Left renal pelvis (tissue), 4 donors: Measurements from ENCODE around the gene SLC4A7. TPM values are rescaled to one million over a fixed set of nuclear protein-coding genes. Genes with fewer than 3 reads are reported as not detected.

ENCODE experiments used
- DNase-seq, 4 donors: peaks; one replicate each; pipeline ENCODE4 v3.0.0-alpha.2; 2013; ENCODE audit warnings: low read depth in 4 of 4, low spot score in 3 of 4
- polyA plus RNA-seq, 4 donors: library from polyadenylated mRNA; unstranded; fragments of 120-200 nt; gene quantifications; one replicate each; pipeline ENCODE4 v1.2.1, GENCODE V29; 2013; ENCODE audit not compliant: insufficient read length in 4 of 4

The SLC4A7 gene
- polyA plus RNA-seq, 4 donors: 16.4 to 31.3 (median 22.9) TPM

DNA sequence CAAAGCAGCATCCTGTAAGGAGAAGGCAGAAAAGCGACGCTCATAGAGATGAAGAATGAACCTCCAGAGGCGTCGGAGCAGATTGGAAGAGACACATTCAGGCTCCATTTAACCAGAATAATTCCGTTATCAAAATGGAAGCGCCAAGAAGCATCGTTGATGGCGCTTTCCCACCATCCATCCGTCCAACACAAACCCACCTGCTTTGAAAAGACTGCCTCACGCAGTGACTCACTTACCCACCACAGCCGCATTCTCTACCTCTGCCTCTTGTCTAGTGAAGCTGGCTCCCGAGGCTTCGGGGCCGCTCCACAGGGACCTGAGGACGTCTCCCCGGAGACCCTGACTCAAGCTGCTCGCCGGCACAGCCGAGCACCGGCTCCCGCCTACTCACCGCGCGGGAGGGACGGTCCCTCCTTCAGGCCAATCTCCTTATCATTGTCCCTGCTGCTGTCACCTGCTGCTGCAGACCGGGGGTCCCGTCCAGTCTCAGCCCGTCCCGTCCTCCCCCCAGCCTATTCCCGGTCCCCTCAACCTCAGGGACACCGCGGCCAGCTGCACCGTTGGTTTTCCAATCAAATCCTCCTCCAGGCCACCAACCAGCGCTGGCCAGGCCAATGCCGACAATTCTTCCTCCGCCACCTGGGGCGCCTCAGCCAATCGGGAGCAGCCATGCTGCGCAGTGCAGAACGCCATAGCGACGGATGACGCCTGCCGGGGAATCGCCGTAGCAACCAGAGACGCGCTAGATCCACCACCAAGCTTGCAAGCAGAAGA is 115.2 kb downstream of the SLC4A7 start, which contains the start of gene NEK10:
NEK10 (minus strand) TSS at position 553 of the 777 bp plus-strand sequence. CDS start 16,501 bp downstream, outside the sequence.
- peak; percentile 78 to 82 (median 80) for DNase-seq

DNA sequence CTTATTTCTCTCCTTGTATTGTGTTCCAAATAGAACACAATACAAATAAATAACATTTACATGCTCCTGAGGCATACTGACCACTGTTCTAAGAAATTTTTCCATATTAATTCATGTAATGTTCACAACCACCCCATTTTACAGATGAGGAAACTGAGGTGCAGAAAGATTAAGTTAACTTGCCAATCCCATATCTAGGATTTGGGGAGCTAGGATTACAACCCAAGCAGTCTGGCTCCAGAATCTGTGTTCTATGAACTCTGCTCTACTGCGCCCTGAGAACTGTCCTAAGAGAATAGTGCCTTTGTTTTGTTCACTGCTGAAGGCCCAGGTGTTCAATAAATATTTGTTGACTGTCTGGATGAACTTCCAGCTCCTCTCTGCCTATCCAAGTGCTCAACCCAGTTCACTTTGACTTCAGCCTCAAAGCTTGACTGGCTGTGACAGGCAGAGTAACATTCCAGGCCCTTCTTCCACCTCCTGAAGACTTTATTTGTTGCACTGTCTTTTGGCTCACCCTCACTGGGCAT is 118.1 kb downstream of the SLC4A7 start:
- no peak for DNase-seq

DNA sequence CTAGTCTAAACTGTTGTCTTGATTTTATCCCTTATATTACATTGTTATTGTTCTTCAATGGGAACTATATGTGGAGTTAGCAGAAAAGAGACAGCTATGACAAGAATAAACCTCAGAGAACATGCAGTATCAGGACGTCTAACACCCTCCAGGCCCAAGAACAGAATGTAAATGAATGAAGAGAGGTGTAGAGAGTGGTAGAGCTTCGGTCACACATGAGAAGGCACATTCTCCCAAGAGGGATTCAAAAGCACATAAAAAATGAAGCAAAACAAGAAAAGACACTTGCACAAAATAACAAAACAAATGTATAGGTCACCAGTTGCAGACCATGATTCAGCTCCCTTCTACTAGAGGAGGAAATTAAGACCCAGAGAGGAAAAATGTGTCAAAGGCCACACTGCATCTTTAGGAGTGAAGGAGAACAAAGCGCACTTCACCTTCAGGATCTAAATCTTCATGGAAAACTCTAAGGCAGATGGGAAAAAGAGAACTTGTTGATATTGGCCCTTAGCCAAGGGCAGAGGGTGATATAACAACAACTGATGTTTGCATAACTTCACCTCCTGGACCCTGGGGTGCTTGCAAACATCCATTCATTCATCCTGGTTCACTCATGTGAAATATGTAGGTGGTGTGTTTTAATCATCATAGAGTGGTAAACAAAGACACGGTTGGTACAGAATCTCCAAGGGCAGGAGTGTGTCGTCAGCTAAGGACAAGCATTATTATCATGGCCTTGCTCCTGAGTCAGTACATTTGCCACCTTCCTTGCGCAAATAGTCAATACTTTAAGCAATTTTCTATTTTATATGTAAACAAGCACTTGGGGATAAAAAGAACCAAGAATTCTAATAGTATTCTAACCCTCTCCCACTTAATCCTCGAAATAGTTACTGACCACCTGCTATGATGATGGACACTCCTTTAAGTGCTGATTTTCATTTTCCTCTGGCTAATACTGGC is 123.8 kb downstream of the SLC4A7 start:
- peak; percentile 24 to 35 (median 32) for DNase-seq

DNA sequence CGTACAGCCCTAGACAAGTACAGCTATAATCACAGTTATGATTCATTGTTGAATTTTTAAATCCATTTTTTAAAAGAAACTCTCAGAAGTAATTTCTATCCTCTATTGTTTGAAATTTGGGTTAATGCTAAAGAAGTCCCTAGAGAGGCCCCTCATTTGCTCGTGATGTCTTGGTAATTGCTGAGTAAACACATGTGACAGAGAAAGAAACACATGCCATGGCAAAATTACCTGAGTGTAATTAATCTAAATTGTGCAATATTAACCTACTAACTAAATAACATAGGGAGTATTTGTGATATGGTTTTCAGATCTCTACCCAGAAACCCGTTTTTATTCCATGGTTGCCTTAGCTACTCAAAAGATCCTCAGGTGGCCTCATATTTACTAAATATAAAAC is 125.8 kb downstream of the SLC4A7 start:
- no peak for DNase-seq

DNA sequence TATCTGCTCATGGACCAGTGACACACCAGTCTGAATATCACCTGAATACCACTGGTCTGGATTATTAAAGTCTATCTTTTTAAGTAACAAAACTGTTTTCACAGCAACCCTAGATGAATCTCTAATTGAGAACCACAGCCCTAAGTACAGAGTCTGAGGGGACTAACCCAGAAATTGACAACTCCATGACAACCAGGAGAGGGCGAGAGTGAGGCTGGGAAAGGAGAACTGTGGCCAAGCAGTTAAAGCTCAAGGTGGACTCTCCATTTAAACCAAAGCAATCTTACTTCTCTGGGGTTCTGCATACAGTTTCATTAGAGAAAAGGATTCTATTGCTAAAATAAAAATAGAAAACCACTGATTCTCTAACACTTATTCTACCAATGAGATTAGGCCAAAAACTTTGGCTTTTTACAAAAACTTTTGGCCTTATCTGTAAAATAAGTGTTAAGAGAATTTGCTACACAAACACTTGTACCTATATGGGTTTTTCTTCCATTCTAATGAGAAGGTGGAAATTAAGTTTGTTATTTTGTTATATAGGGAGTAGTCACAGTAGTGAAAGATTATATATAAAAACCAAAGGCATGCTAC is 126.4 kb downstream of the SLC4A7 start:
- DNase-seq: peak in 2 of 4 donors; percentile 17 to 27

DNA sequence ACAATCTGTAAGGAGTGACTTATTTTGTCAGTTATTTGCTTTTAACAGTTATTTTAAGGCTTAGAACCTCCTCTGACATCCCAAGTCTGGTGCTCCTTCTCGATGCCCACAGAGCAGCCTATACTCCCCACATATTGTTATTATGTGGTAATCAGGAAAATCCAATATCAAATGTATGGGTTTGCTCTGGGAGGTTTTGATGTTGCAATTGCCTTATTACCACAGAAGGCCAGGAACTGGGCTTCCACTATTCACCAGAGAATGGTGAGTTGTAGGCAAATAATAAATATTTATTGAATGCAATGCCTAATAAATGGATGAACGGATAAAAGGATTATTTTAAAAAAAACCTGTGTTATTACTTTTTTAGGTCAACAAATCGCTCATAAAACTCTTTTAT is 127.2 kb downstream of the SLC4A7 start:
- no peak for DNase-seq

DNA sequence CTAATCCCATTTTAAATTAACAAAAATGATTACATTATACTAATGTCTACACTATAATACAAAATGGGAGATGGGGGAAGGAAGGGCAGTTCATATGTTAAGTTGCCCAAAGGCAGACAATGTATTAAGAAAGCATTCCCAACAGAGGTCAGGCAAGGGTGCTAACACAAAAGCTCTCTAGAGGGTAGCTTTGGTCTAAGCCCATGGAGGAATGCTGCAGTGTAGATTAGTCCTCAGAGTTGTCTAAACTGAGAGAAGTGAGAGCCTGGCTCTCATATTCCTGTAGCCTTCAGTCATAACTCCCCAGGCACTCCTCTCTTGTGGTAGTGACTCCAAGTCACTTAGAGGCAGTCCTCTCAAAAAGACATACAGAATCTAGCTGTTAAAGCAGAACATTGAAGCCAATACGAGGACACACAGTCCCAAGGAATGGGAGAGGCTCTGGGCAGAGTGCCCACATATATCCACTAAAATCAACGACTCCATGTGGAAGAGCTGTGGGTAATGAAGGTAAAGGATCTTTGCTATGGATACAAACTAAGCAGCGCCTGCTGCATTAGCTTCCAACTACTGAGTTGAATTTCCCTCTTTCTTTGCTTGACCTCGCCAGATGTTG is 129.5 kb downstream of the SLC4A7 start:
- DNase-seq: no peak

DNA sequence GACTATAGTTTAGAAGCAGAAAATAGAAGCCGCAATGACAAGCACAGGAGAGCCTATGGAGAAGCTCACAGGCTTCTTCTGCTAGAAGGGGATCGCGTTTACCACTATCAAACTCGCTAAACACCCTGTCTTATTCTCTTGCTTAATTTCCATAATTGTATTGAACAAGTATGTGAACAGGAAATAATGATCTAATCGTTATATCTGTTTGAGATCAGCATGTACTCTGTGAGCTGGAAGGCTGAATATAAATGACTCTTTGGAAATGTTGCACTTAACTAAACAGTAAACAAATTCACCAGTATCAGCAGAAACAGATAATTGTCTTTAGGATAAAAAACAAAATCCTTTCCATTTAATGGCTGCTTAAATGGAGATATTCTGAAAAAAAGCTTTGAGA is 130.0 kb downstream of the SLC4A7 start:
- no peak for DNase-seq

DNA sequence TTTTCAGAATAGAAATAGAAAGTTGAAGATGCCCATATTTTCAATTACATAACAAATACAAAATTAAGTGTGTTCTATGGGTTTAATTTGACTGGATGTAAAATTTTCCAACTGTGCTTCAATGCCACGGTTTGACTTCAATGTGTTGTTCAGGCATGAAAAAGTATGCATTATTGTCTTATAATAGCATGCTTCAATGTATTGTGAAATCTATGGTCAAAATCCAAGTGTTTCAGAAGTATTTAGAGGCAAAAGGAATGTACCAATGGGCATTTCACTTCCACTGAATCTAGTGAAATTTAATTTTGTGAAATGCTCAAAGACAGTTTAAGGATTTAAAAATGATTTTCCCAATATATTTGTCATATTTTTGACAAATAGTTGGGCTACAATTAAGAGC is 131.0 kb downstream of the SLC4A7 start:
- DNase-seq: no peak

DNA sequence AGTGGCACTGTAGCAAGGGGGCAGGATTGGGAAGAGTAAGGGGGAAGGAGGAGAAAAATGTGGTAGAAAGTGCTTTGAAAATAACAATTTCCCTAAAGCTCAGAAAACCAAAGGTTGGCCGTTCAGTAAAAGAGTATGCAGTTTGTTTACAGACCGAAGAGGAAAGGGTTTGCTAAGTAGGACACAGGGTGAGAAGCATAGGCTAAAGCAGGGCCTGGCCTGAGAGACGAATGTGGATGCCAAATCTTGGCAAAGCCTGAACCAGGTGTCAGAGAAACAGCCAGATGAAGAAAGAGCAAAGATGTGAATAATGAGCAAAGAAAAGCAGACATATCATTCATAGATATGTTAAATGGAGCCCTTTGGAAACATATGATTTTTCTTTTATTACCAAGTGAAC is 132.1 kb downstream of the SLC4A7 start:
- no peak for DNase-seq

DNA sequence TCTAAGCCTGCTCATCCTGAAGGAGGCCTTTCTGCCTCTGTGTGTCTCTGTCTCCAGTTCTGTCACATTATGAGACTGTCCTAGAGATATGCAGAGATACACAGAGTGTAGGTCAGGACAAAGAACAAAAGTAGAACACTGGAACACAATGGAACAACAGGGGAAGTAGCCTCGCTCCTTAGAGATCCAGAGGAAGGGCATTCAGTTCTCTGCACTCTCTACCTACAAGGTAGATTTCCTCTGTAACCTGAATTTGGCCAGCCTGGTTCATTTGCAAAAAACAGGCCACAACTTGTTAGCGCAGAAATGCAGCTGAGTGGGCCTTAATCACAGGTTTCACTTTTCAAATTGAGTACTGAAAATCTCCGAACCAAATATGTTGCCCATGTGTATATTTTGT is 134.4 kb downstream of the SLC4A7 start:
- no peak for DNase-seq

DNA sequence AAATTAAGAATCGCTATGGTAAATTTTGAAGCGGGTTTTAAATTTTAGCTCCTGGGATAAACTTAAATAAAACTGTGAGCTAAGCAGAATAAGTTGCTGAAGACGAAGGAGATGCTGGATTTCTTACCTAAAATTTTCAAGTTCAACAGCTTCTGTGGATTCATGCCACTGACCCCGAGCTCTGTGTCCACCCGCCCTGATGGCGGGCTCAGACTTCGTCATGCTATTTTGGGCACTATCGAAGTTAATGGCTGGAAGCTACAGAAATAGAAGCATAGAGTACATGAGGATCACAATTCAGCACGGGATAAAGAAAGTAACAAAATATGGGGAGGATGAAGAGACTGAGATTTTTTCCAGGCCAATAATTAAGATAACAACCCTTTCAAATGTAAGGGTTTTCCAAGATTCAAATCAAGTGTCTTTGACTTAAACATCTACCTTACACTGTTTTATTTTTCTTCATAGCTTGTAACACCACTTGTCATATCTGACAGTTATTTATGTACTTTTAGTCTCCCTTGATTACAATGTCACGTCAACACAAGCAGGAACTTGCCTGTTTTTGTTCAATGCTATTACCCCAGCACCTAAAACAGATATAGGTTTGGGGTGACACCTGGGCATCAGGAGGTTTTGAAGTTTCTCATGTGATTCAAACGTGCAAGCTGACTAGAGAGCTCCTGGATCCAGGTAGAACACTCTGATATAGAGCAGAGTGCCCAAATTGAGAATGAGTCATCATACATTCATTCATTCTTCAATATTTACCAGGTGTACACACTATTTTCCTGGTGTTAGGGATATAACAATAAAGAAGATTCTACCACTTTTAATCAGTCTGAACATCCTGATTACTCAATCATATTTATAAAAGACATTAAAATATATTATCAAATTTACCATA is 138.0 kb downstream of the SLC4A7 start:
- no peak for DNase-seq

DNA sequence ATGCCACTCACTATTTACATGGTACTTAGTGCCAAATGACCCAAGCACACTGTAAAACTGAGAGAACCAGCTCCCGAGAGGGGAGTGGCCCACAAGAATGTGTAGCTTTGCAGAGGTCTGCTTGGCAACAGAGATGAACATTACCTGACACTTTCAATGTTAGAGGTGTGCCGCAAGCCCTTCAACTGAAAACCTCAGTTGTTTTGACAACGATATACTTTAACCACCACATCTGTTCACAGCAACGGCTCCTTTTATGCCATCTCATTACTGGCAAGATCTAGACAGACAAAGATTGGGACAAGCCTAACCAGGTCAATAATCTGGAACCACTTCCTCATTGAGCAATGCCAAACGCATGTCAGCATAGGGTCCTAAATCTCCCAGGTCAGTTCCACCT is 138.7 kb downstream of the SLC4A7 start:
- no peak for DNase-seq

DNA sequence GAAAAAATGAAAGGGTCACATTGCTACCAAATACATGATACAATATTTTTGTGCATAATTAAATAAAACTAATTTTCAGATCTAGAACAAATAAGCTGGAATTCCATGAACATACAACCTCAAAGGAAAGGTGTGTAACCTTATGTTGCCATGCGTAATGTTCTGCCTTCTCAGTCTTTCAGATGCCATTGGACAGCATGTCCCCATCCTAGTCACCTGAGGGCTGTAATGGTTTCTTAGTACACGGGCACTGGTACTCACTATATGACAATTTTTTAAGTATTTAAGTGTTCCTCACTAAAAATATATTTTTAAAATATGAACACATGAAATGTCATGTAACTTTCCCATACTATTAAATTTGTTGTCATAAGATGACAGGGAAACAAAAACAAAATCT is 139.1 kb downstream of the SLC4A7 start:
- no peak for DNase-seq

DNA sequence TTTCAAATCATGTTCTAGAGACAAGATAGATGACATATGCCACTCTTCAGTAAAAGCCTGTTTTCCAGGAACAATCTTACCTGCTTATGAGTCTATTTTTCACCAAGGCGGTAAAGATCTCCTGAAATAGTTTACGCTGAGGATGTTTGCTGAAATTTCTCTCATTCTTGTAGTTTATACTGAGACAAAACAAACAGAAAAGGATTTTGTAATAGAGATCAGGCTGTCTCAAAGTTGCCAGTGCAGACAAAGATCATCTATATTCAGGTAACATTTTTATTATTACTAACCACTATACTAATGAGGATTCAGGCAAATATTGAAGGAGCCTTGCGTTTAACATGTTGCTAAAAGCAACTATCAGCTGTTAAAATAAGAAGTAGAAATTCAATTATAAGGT is 140.0 kb downstream of the SLC4A7 start:
- no peak for DNase-seq

DNA sequence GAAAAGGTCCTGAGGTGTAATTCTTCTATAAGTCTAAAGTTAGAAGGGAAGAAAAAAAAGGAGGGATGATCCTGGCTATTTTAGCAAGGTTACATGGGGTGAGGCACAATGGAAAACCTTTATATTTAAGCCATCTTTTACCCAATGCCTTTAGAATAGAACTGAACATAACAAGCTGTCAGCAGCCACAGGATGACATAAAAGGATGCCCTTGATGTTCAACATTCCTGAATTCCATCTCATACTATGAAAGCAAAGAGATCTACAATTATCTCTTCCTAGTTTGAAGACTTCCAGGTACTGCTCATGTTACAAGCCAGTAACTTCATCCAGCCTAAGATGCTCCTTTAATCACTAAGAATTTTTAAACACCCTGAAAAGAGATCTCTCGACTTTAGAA is 141.9 kb downstream of the SLC4A7 start:
- no peak for DNase-seq

DNA sequence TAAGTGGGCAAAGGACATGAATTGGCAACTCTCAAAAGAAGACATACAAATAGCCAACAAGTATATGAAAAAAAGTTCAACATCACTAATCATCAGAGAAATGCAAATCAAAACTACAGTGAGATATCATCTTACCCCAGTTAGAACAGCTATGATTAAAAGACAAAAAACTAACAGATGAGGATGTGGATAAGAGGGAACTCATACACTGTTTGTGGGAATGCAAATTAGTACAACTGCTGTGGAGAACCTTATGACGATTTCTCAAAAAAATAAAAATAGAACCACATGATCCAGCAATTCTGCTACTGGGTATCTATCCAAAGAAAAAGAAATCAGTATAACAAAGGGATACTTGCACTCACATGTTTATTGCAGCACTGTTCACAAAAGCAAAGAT is 143.7 kb downstream of the SLC4A7 start:
- no peak for DNase-seq

DNA sequence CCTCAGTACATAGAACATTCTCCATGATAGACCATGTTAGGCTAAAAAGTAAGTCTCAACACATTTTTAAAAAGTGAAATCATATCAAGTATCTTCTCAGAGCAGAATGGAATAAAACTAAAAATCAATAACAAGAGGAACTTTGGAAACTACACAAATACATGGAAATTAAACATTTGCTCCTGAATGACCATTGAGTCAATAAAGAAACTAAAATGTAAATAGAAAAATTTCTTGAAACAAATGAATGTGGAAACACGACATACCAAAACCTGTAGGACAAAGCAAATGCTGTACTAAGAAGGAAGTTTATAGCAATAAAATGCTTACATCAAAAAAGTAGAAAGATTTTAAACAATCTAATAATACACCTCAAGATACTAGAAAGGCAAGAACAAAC is 148.6 kb downstream of the SLC4A7 start:
- no peak for DNase-seq

DNA sequence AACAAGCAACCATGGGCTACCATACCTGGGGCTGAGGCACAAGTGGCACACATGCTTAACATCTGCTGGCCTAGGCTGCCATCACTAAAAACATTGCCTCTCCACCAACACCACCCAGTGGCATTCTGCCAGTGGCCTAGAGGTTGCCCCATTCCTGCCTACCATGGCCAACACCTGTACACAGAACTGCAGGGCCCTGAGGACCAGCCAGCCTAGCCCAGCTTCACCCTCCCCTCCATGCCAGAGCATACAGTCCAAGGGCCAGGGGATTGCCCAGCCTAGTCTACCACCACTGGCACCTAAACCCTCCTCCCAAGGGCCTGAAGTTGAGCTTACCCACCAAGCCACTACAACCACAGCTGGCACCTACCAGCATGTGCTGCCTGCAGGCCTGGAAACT is 150.3 kb downstream of the SLC4A7 start:
- no peak for DNase-seq
